Stimulated activated CD4-positive, alpha-beta T cell treated with anti-CD3 and anti-CD28 coated beads, Interleukin-15, amount 100 ng/mL, for 48 hours (primary cell): ENCODE measurements around the gene BLOC1S4.

Experiments used
- DNase-seq, 2 donors: peaks; one replicate each; pipeline ENCODE4 v3.0.0-alpha.2; 2020; ENCODE audit warnings: low read depth in 2 of 2

Gene BLOC1S4

GRCh38 chr4:6764976-6765620, 49.1 kb downstream of the BLOC1S4 start:
- no peak for DNase-seq

- DNase-seq: no peak
These were observed 49.7 kb downstream of the BLOC1S4 start for GRCh38 chr4:6765703-6766102.
